ENCODE measurements around the gene TEKTIP1.
"Not testable (repeated sequence)": the region's sequence is repeated elsewhere in the genome, so short reads cannot be mapped to it uniquely, and the experiment has no call there.

The TEKTIP1 gene

DNA sequence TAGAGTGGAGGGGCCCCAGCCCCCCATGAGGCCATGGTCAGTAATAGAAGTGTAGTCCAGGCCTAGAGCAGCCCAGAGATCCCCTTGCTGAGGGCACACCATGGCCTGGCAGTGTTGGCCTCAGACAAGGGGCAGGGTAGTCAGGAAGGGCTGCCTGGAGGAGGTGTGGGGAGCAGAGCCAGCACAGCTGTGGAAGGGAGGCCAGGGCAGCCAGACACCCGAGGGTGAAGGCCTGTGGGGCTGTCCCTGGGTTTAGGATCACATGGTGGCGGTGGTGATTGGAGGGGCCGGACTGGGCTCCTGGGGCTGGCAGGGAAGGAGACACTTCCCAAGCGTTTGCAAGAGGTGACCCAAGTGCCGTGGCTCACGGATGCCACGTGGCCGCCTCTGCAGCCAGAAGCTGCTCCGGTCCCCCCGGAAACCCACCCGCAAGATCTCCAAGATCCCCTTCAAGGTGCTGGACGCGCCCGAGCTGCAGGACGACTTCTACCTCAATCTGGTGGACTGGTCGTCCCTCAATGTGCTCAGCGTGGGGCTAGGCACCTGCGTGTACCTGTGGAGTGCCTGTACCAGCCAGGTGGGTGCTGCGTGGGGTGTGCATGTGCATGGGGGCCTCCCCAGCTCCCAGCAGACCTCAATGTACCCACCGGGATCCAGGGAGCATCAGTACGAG lies 11.6 kb upstream of the TEKTIP1 start:
- DNase-seq (ENCODE audit: low spot score): no peak
- TF ChIP-seq, protein P1, sequence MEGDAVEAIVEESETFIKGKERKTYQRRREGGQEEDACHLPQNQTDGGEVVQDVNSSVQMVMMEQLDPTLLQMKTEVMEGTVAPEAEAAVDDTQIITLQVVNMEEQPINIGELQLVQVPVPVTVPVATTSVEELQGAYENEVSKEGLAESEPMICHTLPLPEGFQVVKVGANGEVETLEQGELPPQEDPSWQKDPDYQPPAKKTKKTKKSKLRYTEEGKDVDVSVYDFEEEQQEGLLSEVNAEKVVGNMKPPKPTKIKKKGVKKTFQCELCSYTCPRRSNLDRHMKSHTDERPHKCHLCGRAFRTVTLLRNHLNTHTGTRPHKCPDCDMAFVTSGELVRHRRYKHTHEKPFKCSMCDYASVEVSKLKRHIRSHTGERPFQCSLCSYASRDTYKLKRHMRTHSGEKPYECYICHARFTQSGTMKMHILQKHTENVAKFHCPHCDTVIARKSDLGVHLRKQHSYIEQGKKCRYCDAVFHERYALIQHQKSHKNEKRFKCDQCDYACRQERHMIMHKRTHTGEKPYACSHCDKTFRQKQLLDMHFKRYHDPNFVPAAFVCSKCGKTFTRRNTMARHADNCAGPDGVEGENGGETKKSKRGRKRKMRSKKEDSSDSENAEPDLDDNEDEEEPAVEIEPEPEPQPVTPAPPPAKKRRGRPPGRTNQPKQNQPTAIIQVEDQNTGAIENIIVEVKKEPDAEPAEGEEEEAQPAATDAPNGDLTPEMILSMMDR (IDR thresholded peaks at IDR 0.05; ENCODE audit: extremely low read depth, missing control alignments): no peak

DNA sequence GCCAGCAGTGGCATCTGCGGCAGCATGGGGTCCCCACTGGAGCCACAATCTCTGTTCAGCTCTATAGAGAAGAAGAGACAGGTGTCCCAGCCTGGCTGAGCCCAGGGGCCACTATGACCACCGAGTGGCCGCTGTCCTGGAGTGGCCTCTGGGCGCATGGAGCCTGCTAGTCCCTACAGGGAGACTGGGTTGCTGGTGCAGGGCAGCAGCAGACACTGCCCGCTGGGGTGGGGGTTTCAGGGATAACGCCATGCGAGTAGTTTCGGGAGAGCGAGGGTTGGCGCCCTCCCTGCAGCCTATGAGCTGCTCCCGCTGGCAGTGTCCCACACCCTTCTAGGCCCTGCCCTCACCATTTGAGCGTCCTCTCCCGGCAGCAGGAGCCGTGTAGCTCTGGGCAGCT lies 10.9 kb upstream of the TEKTIP1 start:
- no peak for DNase-seq (ENCODE audit: low spot score)
- TF ChIP-seq, protein P1 (IDR thresholded peaks at IDR 0.05; ENCODE audit: extremely low read depth, missing control alignments): no peak

DNA sequence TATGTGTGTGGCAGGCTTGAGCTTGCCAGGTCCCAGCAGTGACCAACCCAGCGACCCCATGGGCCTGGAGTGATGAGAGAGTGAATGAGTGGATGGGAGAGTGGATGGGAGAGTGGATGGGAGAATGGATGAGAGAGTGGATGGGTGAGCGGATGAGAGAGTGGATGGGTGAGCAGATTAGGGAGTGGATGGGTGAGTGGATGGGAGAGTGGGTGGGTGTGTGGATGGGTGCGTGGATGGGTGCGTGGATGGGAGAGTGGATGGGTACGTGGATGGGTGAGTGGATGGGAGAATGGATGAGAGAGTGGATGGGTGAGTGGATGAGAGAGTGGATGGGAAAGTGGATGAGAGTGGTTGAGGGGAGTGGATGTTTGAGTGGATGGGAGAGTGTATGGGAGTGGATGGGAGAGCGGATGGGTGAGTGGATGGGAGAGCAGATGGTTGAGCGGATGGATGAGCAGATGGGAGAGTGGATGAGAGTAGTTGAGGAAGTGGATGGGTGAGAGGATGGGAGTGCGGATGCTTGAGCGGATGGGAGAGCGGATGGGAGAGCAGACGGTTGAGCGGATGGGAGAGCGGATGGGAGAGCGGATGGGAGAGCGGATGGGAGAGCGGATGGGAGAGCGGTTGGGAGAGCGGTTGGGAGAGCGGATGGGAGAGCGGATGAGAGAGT lies 10.3 kb upstream of the TEKTIP1 start:
- TF ChIP-seq, protein P1 (IDR thresholded peaks at IDR 0.05; ENCODE audit: extremely low read depth, missing control alignments): no peak
- no peak for DNase-seq (ENCODE audit: low spot score)

DNA sequence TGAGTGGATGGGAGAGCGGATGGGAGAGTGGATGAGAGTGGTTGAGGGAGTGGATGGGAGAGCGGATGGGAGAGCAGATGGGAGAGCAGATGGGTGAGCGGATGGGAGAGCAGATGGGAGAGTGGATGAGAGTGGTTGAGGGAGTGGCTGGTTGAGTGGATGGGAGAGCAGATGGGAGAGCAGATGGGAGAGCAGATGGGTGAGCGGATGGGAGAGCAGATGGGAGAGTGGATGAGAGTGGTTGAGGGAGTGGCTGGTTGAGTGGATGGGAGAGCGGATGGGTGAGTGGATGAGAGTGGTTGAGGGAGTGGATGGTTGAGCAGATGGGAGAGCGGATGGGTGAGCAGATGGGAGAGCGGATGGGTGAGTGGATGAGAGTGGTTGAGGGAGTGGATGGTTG lies 9.7 kb upstream of the TEKTIP1 start:
- not testable (repeated sequence) for DNase-seq (ENCODE audit: low spot score)

DNA sequence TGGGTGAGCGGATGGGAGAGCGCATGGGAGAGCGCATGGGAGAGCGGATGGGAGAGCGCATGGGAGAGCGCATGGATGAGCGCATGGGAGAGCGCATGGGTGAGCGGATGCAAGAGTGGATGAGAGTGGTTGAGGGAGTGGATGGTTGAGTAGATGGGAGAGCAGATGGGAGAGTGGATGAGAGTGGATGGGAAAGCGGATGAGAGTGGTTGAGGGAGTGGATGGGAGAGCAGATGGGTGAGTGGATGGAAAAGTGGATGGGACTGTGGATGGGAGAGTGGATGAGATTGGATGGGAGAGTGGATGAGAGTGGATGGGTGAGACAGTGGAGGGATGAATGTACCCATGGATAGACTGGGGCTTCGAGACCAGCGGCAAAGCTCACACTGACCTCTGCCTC lies 8.6 kb upstream of the TEKTIP1 start:
- TF ChIP-seq, protein P1 (IDR thresholded peaks at IDR 0.05; ENCODE audit: extremely low read depth, missing control alignments): no peak

DNA sequence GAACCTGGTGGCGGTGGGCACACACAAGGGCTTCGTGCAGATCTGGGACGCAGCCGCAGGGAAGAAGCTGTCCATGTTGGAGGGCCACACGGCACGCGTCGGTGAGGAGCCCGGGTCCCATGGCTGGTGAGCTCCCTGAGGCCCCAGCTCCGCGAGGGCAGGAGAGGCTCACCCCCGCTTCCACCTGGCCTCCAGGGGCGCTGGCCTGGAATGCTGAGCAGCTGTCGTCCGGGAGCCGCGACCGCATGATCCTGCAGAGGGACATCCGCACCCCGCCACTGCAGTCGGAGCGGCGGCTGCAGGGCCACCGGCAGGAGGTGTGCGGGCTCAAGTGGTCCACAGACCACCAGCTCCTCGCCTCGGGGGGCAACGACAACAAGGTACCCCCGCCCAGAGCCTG lies 7.3 kb upstream of the TEKTIP1 start:
- no peak for DNase-seq (ENCODE audit: low spot score)
- TF ChIP-seq, protein P1 (IDR thresholded peaks at IDR 0.05; ENCODE audit: extremely low read depth, missing control alignments): no peak

More for the DNA sequence above, 8.6 kb upstream of the TEKTIP1 start:
- no peak for DNase-seq (ENCODE audit: low spot score)

DNA sequence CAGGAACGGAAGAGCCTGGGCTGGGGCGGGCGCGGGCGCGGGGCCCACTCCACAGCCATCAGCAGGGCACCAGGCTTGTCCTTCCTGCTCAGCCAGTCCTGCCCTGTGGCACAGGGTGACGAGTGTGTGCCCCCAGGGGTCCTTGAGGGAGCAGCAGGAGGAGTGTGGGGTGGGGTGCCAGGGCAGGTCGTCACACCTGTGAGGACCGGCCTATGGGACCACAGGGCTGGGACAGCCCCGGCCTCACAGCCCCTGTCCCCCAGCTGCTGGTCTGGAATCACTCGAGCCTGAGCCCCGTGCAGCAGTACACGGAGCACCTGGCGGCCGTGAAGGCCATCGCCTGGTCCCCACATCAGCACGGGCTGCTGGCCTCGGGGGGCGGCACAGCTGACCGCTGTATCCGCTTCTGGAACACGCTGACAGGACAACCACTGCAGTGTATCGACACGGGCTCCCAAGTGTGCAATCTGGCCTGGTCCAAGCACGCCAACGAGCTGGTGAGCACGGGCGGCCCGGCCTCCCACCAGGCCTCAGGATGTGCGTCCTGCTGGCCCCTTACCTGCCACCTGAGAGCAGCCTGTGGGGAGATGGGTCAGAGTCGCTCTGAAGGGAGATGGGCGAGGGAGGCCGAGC lies 6.7 kb upstream of the TEKTIP1 start:
- no peak for DNase-seq (ENCODE audit: low spot score)
- TF ChIP-seq, protein P1 (IDR thresholded peaks at IDR 0.05; ENCODE audit: extremely low read depth, missing control alignments): no peak

Data from GM20000 (cell line).